GM18505 (cell line): ENCODE measurements around the gene DRAP1.
A peak's percentile ranks its signal among the peaks of the same experiment; 100 is the strongest.

Source experiments
- ATAC-seq: cut with Tn5 transposase; IDR thresholded peaks from one replicate; pipeline ENCODE4 v1.9.1; 2021; ENCODE audit not compliant: unreplicated experiment
- POLR2A ChIP-seq: IDR thresholded peaks from 4 replicates; pipeline ENCODE4 v1.6.1; 2011; ENCODE audit warnings: borderline replicate concordance; ENCODE audit not compliant: insufficient read depth, insufficient read length; ENCODE audit errors: extremely low read depth

The DRAP1 gene

GRCh38 chr11:65920372-65920802 is 1.2 kb downstream of the DRAP1 start:
- no peak for ATAC-seq
- TF ChIP-seq POLR2A: no peak

- TF ChIP-seq POLR2A: no peak
- no peak for ATAC-seq
Observed at GRCh38 chr11:65921033-65921555, 1.9 kb downstream of the DRAP1 start.

- TF ChIP-seq POLR2A: no peak
- ATAC-seq: no peak
Observed at GRCh38 chr11:65921876-65922275, 2.6 kb downstream of the DRAP1 start.

- ATAC-seq: no peak
- TF ChIP-seq POLR2A: no peak
Observed at GRCh38 chr11:65922565-65922964, 3.3 kb downstream of the DRAP1 start.

DNA sequence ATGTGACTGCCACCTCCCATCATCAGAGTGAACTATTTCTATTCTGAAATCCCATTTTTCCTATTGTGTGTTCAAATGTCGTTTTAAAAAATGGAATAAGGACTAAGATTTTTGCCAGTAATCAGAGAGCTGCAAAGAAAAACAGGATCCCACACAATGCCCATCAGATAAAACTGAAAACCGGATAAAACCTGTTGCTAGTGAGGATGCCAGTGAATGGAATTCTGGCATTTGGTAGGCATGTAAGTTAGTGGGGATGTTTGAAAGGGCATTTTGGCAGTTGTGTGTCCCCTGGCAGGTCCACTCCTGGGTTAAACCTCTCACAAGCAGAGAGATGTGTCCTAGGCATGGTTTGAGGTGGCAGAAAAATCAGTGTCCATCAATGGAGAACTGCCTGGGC is 6.2 kb downstream of the DRAP1 start:
- no peak for ATAC-seq
- TF ChIP-seq POLR2A: no peak

DNA sequence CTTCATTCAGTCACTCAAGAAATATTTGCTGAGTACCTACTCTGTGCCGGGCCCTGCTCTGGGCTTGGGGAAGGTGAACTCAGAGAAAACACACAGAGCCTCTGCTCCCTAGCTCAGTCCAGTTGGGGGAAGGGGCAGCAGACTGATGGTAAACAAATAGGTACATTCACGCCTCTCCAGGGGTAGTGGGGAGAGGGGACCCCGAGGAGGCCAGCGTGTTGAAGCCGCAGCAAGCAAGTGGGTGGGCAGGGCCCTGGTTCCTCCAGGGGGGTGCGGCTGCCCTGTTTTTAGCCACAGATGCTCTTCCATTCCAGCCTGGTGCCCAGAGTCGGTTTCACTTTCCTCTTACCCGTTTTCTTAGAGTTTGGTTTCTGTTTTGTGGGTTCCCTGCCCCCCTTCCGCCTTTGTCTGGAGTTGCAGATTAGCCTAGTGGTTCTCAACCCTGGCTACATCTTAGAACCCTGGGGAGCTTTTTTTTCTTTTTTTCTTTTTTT is 8.7 kb downstream of the DRAP1 start:
- ATAC-seq: peak; percentile 51
- TF ChIP-seq POLR2A: peak; percentile 65

DNA sequence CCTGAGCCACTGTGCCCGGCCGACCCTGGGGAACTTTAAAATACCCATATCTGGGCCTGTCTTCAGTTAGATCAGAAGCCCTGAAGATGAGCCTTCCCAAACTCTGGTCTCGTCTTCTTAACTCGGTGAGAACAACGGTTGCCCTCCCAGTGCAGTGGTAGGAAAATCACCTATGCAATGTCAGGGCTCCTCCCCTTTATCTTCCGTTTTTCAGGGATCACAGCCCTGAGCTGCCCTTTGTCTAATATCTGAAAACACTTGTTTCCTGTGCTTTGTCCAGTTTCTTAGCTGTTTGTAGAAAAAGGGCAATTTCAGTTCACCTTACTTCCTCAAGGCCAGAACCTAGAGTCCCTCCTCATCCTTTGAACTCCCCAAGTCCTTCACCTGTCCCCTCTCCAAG is 9.4 kb downstream of the DRAP1 start:
- ATAC-seq: no peak
- TF ChIP-seq POLR2A: no peak

DNA sequence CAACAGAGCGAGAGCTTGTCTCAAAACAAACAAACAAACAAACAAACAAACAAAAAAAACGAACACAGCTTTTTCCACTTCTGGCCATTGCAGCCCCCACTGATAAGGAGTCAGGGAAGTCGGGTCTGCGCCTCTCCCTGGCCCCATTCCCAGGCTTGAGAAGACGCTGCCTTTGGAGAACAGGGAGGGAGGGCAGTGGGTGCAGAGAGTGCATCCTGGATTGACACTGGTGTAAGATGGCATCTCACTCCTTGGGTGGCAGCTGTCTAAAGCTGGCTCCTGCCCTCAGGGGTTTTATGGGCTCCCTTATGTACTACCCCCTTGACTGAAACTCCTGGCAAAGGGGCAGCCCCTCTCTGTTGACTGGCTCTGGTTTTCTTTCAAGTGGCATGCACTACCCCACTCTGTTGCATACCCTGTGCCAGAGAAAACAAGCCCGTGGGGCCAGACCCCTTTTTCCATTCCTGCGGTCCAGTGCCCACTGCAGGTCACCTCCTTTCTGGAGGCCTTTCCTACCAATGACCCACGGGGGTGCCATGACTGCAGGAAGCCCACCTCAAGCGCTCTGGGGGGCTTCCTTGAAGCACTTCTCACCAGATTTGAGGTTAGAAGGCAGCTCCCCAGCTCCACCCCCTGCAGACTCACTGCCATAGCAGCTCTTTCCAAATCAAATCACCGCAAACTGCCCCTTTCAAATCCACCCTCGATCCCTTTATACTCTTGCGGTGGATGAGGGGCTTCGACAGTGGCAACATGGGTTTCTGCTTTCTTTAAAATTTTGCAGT is 12.7 kb downstream of the DRAP1 start:
- TF ChIP-seq POLR2A: no peak
- no peak for ATAC-seq

DNA sequence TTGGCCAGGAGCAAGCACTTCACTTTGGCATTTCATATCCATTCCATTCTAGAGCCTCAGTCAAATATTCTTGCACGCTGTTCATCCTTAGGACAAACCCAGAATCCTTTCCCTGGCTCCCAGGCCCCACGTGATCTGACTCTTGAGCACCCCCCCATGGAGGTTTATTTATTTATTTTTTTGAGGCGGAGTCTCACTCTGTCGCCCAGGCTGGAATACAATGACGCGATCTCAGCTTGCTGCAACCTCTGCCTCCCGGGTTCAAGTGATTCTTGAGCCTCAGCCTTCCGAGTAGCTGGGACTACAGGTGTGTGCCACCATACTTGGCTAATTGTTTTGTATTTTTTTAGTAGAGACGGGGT is 13.3 kb downstream of the DRAP1 start:
- no peak for ATAC-seq
- TF ChIP-seq POLR2A: no peak

DNA sequence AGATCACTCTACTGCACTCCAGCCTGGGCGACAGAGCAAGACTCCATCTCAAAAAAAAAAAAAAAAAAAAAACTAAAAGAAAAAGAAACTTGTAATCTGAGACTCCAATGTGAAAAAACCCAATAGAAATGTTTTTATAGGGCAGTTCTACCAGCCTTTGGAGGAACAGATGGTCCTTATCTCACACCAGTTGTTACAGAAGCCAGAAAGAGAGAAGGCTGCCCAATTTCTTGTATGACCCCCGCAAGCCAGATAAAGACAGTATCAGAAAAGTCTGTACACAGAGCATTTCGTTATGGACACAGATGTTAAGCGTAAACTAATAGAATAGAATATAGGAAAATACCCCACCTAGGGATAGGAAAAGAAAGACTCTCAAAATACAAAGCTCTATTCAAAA is 14.8 kb downstream of the DRAP1 start:
- no peak for TF ChIP-seq POLR2A
- no peak for ATAC-seq

DNA sequence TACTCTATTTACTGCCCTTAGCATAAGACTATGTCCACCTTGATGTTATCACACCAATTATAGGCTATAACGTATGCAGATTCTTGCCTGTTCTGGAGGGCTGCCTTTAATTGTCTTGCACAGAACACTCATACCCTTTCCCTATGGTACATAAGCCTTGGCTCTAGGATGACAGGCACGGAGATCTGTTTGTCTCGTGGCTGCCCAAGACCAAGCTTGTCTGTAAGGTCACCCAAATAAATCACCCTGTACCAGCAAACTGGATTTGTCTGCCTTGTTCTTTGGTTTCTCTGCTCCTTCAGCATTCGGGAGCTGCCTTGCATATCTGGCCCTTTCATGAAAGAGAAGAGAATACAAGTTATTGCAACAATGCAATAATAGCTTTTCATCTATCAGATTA is 18.5 kb downstream of the DRAP1 start:
- no peak for TF ChIP-seq POLR2A
- ATAC-seq: no peak

GRCh38 chr11:65941720-65942310 is 22.6 kb downstream of the DRAP1 start:
- no peak for TF ChIP-seq POLR2A
- ATAC-seq: no peak

- ATAC-seq: no peak
- TF ChIP-seq POLR2A: no peak
Observed at GRCh38 chr11:65942531-65942930, 23.3 kb downstream of the DRAP1 start.

DNA sequence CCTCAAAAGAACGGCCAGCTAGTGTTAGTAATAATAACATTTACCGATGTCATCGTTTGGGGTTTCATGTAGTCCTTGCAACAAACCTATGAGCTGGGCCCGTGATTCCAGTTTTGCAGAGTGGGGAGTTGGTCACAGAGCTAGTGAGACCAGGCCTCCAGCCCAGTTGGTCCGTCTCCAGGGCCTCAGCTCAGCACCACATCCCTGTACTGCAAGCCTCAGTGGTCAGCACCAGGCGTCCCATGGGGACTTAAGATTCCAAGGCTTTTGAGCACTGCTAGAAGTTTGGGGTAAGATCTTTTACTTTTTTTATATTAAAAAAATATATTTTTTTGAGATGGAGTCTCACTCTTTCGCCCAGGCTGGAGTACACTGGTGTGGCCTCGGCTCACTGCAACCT is 25.0 kb downstream of the DRAP1 start:
- no peak for ATAC-seq
- TF ChIP-seq POLR2A: no peak
